HepG2 (cell line): ENCODE data around the gene VPS13D. TPM values are rescaled to one million over a fixed set of nuclear protein-coding genes. Genes with fewer than 3 reads are reported as not detected.
A peak's percentile ranks its signal among the peaks of the same experiment; 100 is the strongest.

ENCODE experiments used
- AFF4 ChIP-seq: sonication (generic); formaldehyde crosslinking; IDR thresholded peaks from 2 replicates; pipeline ENCODE4 v1.4.0; 2020; ENCODE audit warnings: missing genetic modification reagents
- AHR ChIP-seq: IDR thresholded peaks from 2 replicates; pipeline ENCODE4 v1.6.1; 2018; ENCODE audit warnings: missing genetic modification reagents, missing compliant biosample characterization
- ARHGAP35 ChIP-seq: sonication (generic); formaldehyde crosslinking; IDR thresholded peaks from 2 replicates; pipeline ENCODE4 v1.9.0; 2022; ENCODE audit warnings: mild to moderate bottlenecking, inconsistent platforms, moderate library complexity, missing genetic modification reagents, borderline replicate concordance
- ATF7-NPFF ChIP-seq: sonication (generic); formaldehyde crosslinking; IDR thresholded peaks from 2 replicates; pipeline ENCODE4 v1.8.1; 2023; ENCODE audit warnings: mild to moderate bottlenecking, low read depth, missing genetic modification reagents, moderate library complexity
- CAMTA2 ChIP-seq: sonication (generic); formaldehyde crosslinking; IDR thresholded peaks from 2 replicates; pipeline ENCODE4 v1.4.0; 2020; ENCODE audit warnings: mild to moderate bottlenecking, missing genetic modification reagents, borderline replicate concordance
- CBX2 ChIP-seq, 2 experiments: fragments of 200-600 bp in 1 of 2; sonication (generic); formaldehyde crosslinking in 1 of 2; IDR thresholded peaks; 2 replicates each; pipeline versions ENCODE4 v1.7.0 to v1.8.1; 2018 to 2022; ENCODE audit warnings: low read depth in 2 of 2, low read length in 1 of 2, mild to moderate bottlenecking in 1 of 2, missing genetic modification reagents in 1 of 2
- FIP1L1 ChIP-seq: fragments of 200-400 bp; formaldehyde crosslinking; IDR thresholded peaks from 2 replicates; pipeline ENCODE4 v1.6.1; 2018; ENCODE audit warnings: low read depth, mild to moderate bottlenecking, low read length, moderate library complexity, borderline replicate concordance; ENCODE audit not compliant: insufficient read depth
- HES4 ChIP-seq: sonication (generic); formaldehyde crosslinking; IDR thresholded peaks from 2 replicates; pipeline ENCODE4 v1.9.0; 2021; ENCODE audit warnings: mild to moderate bottlenecking, missing genetic modification reagents, borderline replicate concordance
- HNF1B ChIP-seq: sonication (generic); formaldehyde crosslinking; IDR thresholded peaks from 2 replicates; pipeline ENCODE4 v1.5.1; 2020; ENCODE audit warnings: mild to moderate bottlenecking, moderate library complexity, missing genetic modification reagents
- PRDM15 ChIP-seq: sonication (generic); formaldehyde crosslinking; IDR thresholded peaks from 2 replicates; pipeline ENCODE4 v1.4.0; 2020; ENCODE audit warnings: missing genetic modification reagents
- SMC3 ChIP-seq: IDR thresholded peaks from 2 replicates; pipeline ENCODE4 v1.6.1; 2011; ENCODE audit warnings: low read length, improper control_type of control experiment
- SMYD3 ChIP-seq: sonication (generic); formaldehyde crosslinking; IDR thresholded peaks from 2 replicates; pipeline ENCODE4 v1.8.1; 2023; ENCODE audit warnings: mild to moderate bottlenecking, missing genetic modification reagents
- SP4 ChIP-seq: sonication (generic); formaldehyde crosslinking; IDR thresholded peaks from 2 replicates; pipeline ENCODE4 v1.8.1; 2023; ENCODE audit warnings: mild to moderate bottlenecking, missing genetic modification reagents
- TBX3 ChIP-seq: fragments of 450-650 bp; IDR thresholded peaks from 2 replicates; pipeline ENCODE4 v1.6.1; 2017; ENCODE audit warnings: antibody characterized with exemption, mild to moderate bottlenecking, inconsistent platforms, borderline replicate concordance
- ZNF460 ChIP-seq: sonication (generic); formaldehyde crosslinking; IDR thresholded peaks from 2 replicates; pipeline ENCODE4 v1.5.1; 2020; ENCODE audit warnings: missing genetic modification reagents, mild to moderate bottlenecking, borderline replicate concordance
- ZNF530 ChIP-seq: sonication (generic); formaldehyde crosslinking; IDR thresholded peaks from 2 replicates; pipeline ENCODE4 v1.5.0; 2020; ENCODE audit warnings: low read depth, mild to moderate bottlenecking, missing genetic modification reagents
- ZNF746 ChIP-seq: sonication (generic); formaldehyde crosslinking; IDR thresholded peaks from 2 replicates; pipeline ENCODE4 v1.8.0; 2022; ENCODE audit warnings: mild to moderate bottlenecking, missing genetic modification reagents
- ZNF777 ChIP-seq: sonication (generic); formaldehyde crosslinking; IDR thresholded peaks from 2 replicates; pipeline ENCODE4 v1.4.0; 2020; ENCODE audit warnings: missing genetic modification reagents
- polyA plus RNA-seq, 8 experiments: library from polyadenylated mRNA; depleted of rRNA in 3 of 8; stranded (reverse) in 7 of 8; unstranded in 1 of 8; fragments of >200 nt; fragmentation: Illumina TruSeq in 4 of 8; extraction: Trizol in 4 of 8; gene quantifications; 2 replicates each; pipeline versions ENCODE4 v1.2.1 to v1.2.3, GENCODE V29; 2011 to 2016; ENCODE audit warnings: low read depth in 4 of 8, missing spikeins in 1 of 8, mixed read lengths in 1 of 8; ENCODE audit not compliant: insufficient read depth in 1 of 8
- total RNA-seq, 5 experiments: library from RNA; depleted of rRNA; stranded (reverse); fragments of >200 nt; fragmentation: Illumina TruSeq; extraction: Trizol; gene quantifications; 2 replicates each; pipeline ENCODE4 v1.2.3, GENCODE V29; 2016; ENCODE audit warnings: low read depth in 1 of 5

Gene VPS13D
- total and polyA plus RNA-seq, 2 of the 13 experiments (the other 11 are each of a cell fraction or from before 2014, with no cell fraction given), result 8.6 to 13.9 TPM

- TF ChIP-seq ZNF460 (CRISPR knock-in tag) (no peak), PRDM15 (no peak), AFF4 (CRISPR knock-in tag) (no peak), ZNF530 (CRISPR knock-in tag) (no peak), CAMTA2 (no peak), TBX3 (no peak), CBX2 (IDR thresholded peaks at IDR 0.05; ENCODE audit: low read depth, low read length) (no peak), CBX2 (CRISPR knock-in tag; IDR thresholded peaks at IDR 0.05; ENCODE audit: low read depth) (no peak), SP4 (CRISPR knock-in tag) (no peak), HNF1B (CRISPR knock-in tag) (peak; percentile 38; the same call in 1 of the 2 replicates), ARHGAP35 (no peak), ZNF777 (CRISPR knock-in tag) (no peak), HES4 (CRISPR knock-in tag) (no peak), SMYD3 (no peak), FIP1L1 (no peak), ATF7-NPFF (CRISPR knock-in tag) (no peak), AHR (CRISPR knock-in tag) (no peak), ZNF746 (CRISPR knock-in tag) (no peak), SMC3 (peak; percentile 96)
Observed at GRCh38 chr1:12208764-12209494, 20.9 kb upstream of the VPS13D start (continued).
